Tibial nerve (tissue), 4 donors: ENCODE results near the gene ASB16. TPM values are rescaled to one million over a fixed set of nuclear protein-coding genes. Genes with fewer than 3 reads are reported as not detected.

ENCODE experiments used
- DNase-seq, 2 donors: peaks; one replicate each; pipeline ENCODE4 v3.0.0-alpha.2; 2019; ENCODE audit warnings: low spot score in 2 of 2
- H3K27ac ChIP-seq, 4 donors: fragments of 200-600 bp; sonication (generic) in 3 of 4; one replicate each; pipeline ENCODE4 v1.5.1; 2017 to 2019; ENCODE audit warnings: mild to moderate bottlenecking in 1 of 4
- H3K27me3 ChIP-seq, 2 donors: fragments of 200-600 bp; sonication (generic) in 1 of 2; one replicate each; pipeline versions ENCODE4 v1.5.1 to v1.6.0; 2017 to 2019
- H3K36me3 ChIP-seq, 3 donors: fragments of 200-600 bp; sonication (generic); one replicate each; pipeline ENCODE4 v1.5.1; 2018 to 2019
- H3K4me1 ChIP-seq, 4 donors: fragments of 200-600 bp; sonication (generic) in 3 of 4; one replicate each; pipeline ENCODE4 v1.5.1; 2017 to 2019
- H3K4me3 ChIP-seq, 4 donors: fragments of 200-600 bp; sonication (generic) in 3 of 4; one replicate each; pipeline ENCODE4 v1.5.1; 2017 to 2019; ENCODE audit warnings: mild to moderate bottlenecking in 1 of 4, moderate library complexity in 1 of 4
- H3K9me3 ChIP-seq, 4 donors: fragments of 200-600 bp; sonication (generic) in 3 of 4; one replicate each; pipeline ENCODE4 v1.5.1; 2017 to 2019
- EP300 ChIP-seq, 2 donors: sonication (generic); formaldehyde crosslinking; IDR thresholded peaks; one replicate each; pipeline ENCODE4 v1.6.1; 2017; ENCODE audit warnings: antibody characterized with exemption in 2 of 2, mild to moderate bottlenecking in 1 of 2
- POLR2A ChIP-seq, 2 donors: fragments of 450-650 bp; IDR thresholded peaks; one replicate each; pipeline ENCODE4 v1.6.1; 2017; ENCODE audit warnings: antibody characterized with exemption in 2 of 2, mild to moderate bottlenecking in 2 of 2, moderate library complexity in 2 of 2
- WGBS, 2 donors: methylation state at CpG; one replicate each; pipeline ENCODE4 v1.1.5; 2018; 5-methylcytosine and 5-hydroxymethylcytosine counted together
- total RNA-seq, 4 donors: library from RNA; depleted of rRNA; stranded (reverse); fragments of >200 nt; gene quantifications; one replicate each; pipeline ENCODE4 v1.1.0, GENCODE V29; 2016
- TF ChIP-seq, protein P1 (sequence below), 5 experiments: fragments of 200-600 bp in 3 of 5; fragments of 450-650 bp in 2 of 5; sonication (generic) in 3 of 5; IDR thresholded peaks; one replicate each; pipeline ENCODE4 v1.5.1; 2016 to 2019; ENCODE audit warnings: antibody characterized with exemption in 5 of 5, mild to moderate bottlenecking in 3 of 5, moderate library complexity in 2 of 5

The ASB16 gene
- total RNA-seq, 4 donors from 2014 or later, result 2.7 TPM; not detected in 3

DNA sequence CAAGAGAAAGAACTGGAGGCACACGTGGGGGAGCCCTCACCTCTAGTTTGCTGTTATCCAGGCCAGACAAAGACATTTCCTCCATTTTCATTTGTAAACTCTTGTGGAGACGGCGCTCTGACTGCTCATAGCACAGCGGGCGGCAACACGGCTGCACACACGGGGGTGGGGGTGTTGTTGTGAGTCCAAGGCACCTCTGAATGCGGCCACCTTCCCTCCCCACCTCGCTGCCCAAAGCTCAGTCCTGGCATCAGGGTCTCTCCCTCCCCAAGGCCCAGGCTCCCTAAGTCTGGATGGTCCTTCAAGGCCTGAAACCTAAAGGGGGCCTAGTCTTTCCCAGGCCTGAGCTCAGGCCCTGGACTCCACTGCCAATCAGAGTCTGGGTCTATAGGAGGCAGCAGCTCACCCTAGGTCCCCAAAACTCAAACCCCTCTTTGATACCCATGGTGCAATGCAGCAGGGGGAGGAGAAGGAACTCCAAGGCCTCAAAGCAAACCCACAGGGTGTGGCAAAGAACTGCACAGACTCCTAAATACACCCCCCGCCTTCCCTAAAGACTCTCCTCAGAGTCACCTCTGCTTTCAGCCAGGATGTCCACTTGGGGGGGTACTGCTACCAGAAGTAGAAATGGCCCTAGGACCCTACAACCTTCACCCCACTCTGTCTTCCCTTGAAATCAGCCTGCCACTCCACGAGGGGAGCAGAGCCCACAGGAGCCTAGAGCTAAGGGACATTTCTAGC, 27.6 kb downstream of the ASB16 start:
- Histone ChIP-seq H3K36me3 (peaks cover 7 to 44% (median 20%) of the 10 kb centered on the region in 3 donors), H3K4me1 (peaks cover 0 to 48% (median 11%) of the 10 kb centered on the region in 4 donors), H3K27me3 (no peaks in the 10 kb centered on the region), H3K4me3 (peak overlapping the region; percentile 68 to 96 (median 83)), H3K9me3 (no peaks in the 10 kb centered on the region), H3K27ac (peak overlapping the region; percentile 95 to 99 (median 98))
- peak in 1 of 2 donors; percentile 51 for DNase-seq
- TF ChIP-seq POLR2A (IDR thresholded peaks at IDR 0.05), result peak in 1 of 2 donors; percentile 38
- TF ChIP-seq EP300 (IDR thresholded peaks at IDR 0.05), result peak in 1 of 2 donors; percentile 44
- TF ChIP-seq, protein P1, sequence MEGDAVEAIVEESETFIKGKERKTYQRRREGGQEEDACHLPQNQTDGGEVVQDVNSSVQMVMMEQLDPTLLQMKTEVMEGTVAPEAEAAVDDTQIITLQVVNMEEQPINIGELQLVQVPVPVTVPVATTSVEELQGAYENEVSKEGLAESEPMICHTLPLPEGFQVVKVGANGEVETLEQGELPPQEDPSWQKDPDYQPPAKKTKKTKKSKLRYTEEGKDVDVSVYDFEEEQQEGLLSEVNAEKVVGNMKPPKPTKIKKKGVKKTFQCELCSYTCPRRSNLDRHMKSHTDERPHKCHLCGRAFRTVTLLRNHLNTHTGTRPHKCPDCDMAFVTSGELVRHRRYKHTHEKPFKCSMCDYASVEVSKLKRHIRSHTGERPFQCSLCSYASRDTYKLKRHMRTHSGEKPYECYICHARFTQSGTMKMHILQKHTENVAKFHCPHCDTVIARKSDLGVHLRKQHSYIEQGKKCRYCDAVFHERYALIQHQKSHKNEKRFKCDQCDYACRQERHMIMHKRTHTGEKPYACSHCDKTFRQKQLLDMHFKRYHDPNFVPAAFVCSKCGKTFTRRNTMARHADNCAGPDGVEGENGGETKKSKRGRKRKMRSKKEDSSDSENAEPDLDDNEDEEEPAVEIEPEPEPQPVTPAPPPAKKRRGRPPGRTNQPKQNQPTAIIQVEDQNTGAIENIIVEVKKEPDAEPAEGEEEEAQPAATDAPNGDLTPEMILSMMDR (IDR thresholded peaks at IDR 0.05), result peak in 1 of 5 experiments; percentile 16
- 54 to 57% methylated on average over 11 of the region's 11 CpGs for WGBS, 2 donors

DNA sequence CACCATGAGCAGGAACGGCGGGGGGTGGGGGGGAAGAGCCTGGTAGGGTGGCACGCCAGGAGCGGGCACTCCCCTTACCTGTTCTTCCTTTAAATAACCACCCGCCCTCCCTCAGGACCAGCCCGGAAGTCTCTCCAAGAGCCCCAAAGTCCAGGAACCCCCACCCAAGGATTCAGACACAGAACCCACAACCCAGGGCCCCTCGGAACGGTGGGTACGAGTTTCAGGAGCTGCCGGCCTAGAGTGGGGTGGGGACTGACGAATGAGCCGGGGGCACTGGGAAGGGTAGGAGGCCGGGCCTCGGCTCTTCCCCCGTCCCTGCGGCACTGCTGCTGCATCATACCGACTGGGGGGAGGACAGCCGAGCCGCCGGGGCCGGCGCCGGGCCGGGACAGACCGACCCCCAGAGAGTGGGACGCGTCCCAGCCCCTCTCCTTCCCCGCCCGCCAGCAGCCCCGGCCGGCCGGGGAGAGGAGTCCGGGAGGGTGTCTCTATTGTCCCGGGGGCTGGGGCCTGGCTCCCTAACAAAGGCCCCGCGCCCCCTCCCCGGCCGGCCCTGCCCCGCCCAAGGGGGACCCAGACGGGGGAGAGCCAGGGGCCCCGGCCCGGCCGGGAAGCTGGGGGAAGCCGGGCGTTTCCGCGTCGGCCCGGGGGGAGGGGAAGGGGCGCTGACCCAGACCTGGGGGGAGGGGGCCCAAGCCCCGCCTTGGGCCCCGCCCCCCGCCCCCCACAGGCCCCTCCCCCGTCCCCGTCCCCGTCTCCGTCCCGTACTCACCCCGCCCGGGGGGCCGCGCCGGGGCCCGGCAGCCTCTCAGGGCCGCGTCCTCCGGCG, 28.4 kb downstream of the ASB16 start:
- Histone ChIP-seq H3K4me1 (peaks cover 0 to 51% (median 13%) of the 10 kb centered on the region in 4 donors), H3K27me3 (no peaks in the 10 kb centered on the region), H3K4me3 (peak overlapping the region; percentile 68 to 96 (median 83)), H3K36me3 (peaks cover 5 to 36% (median 14%) of the 10 kb centered on the region in 3 donors), H3K9me3 (no peaks in the 10 kb centered on the region), H3K27ac (peak overlapping the region; percentile 95 to 99 (median 98))
- DNase-seq, result no peak
- TF ChIP-seq EP300 (IDR thresholded peaks at IDR 0.05) (no peak), POLR2A (IDR thresholded peaks at IDR 0.05) (no peak)
- TF ChIP-seq, protein P1 (IDR thresholded peaks at IDR 0.05), result no peak
- WGBS, 2 donors, result 0 to 2% methylated on average over 2 to 20 of the region's 68 CpGs

DNA sequence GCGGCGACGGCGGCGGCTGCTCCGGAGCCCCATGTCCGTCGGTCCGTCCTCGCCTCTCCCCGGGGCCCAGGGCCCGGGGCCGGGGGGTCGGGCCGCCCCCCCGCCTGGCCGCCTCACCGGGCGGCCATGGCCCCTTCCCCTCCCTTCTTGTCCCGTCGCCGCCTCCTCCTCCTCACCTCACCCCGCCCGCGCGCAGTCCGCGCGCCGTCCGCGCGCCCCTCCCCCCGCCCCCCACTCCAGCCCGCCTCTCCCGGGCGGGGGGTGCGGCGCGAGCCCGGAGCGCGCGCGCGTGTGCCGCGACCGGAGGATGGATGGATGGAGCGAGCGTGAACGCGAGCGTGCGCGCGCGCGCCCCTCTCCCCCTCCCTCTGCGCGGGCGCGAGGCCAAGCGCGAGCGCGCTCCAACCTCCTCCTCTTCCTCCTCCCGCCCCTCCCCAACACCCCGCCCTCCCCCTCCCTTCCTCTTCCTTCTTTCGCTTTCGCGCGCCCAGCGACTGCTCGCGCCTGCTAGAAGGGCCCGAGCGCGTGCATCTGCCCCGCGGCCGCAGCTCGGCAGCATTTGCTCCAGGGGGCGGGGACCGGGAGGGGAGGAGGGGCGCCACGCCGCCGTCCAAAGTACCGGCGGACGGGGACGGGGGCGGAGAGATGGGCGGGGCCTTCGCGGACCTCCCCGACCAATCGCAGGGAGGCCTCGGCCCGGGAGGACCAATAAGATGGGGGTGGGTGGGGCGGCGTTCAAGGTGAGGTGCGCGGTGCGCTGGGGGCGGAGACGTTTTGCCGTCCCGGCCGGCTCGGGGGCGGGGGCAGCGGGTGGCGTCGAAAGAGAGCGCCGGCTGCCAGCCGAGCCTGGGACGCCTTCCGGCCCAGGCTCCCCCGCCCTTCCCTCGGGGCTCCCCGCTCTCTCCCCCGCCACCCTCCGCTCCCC, 29.3 kb downstream of the ASB16 start, which contains the start of gene ATXN7L3:
Gene ATXN7L3 (minus strand): TSS at position 332 of the 925 bp plus-strand sequence. CDS start 1,814 bp downstream, outside the sequence.
- no peaks in the 10 kb centered on the region for H3K9me3 ChIP-seq
- H3K27me3 ChIP-seq, result no peaks in the 10 kb centered on the region
- H3K27ac ChIP-seq, result peak within 1 kb of the TSS; percentile 95 to 99 (median 98)
- H3K36me3 ChIP-seq, result peaks cover 2 to 27% (median 8%) of the 10 kb centered on the region in 3 donors
- peak within 1 kb of the TSS; percentile 68 to 96 (median 88) for H3K4me3 ChIP-seq
- peak; percentile 98 to 99 for DNase-seq
- 0% methylated on average over 25 to 37 of the region's 126 CpGs for WGBS, 2 donors
- peaks cover 0 to 59% (median 13%) of the 10 kb centered on the region in 4 donors for H3K4me1 ChIP-seq
- TF ChIP-seq EP300 (IDR thresholded peaks at IDR 0.05) (peak in 1 of 2 donors; percentile 56), POLR2A (IDR thresholded peaks at IDR 0.05) (peak in 1 of 2 donors; percentile 52)
- TF ChIP-seq, protein P1 (IDR thresholded peaks at IDR 0.05), result no peak

DNA sequence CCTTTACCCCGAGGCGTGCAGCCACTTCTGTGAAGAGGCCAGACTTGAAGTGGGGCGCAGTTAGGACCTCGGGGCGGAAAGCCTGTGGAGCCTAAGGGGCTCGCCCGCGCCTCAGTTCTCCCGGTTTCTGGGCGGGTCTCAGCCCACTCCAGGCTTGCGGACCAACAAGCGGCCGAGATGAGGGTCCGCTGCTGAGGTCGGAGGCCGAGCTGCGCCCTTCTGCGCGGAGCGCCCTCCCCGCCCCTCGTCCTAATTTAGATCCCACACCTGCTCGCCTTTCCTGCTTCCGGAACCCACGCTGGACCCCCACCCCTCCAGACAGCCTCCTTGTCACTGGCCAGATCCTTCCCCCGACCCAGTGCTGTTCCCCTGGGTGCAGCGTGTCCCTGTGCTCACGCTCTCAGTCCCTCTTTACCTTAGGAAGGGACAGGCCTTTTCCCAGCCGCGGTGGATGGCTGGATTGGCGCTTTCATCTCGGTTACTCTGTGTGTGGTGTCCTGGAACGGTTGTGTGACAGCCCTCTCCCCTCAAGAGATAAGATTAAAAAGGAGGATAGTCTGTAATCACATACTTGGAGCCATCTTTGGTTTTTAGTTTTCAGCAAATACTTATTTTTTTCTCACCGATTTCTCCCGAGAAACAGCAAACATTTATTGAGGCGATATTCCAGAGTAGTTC, 30.1 kb downstream of the ASB16 start:
- 6 to 12% methylated on average over 17 to 34 of the region's 36 CpGs for WGBS, 2 donors
- DNase-seq, result no peak
- peak overlapping the region; percentile 95 to 99 (median 98) for H3K27ac ChIP-seq
- H3K27me3 ChIP-seq, result no peaks in the 10 kb centered on the region
- peak overlapping the region; percentile 68 to 96 (median 88) for H3K4me3 ChIP-seq
- no peak for TF ChIP-seq EP300 (IDR thresholded peaks at IDR 0.05)
- TF ChIP-seq POLR2A (IDR thresholded peaks at IDR 0.05), result no peak
- no peaks in the 10 kb centered on the region for H3K9me3 ChIP-seq
- peaks cover 0 to 19% (median 0%) of the 10 kb centered on the region in 3 donors for H3K36me3 ChIP-seq
- peaks cover 0 to 59% (median 13%) of the 10 kb centered on the region in 4 donors for H3K4me1 ChIP-seq
